H9 (cell line): Measurements from ENCODE around the gene RBP2. TPM values are rescaled to one million over a fixed set of nuclear protein-coding genes. Genes with fewer than 3 reads are reported as not detected.

Experiments used
- DNase-seq: peaks from one replicate; pipeline ENCODE4 v3.0.0-alpha.2; 2017
- H2AFZ ChIP-seq: one replicate; pipeline ENCODE4 v1.6.1; 2013; ENCODE audit warnings: mild to moderate bottlenecking, low read length, control low read depth, moderate library complexity
- H2AK5ac ChIP-seq: 2 replicates; pipeline ENCODE4 v1.6.1; 2013; ENCODE audit warnings: low read length, control low read depth, mixed read lengths; ENCODE audit not compliant: insufficient read length
- H2BK120ac ChIP-seq: one replicate; pipeline ENCODE4 v1.6.1; 2013; ENCODE audit warnings: low read depth, mild to moderate bottlenecking, low read length, control low read depth, inconsistent platforms; ENCODE audit not compliant: poor library complexity, severe bottlenecking
- H2BK12ac ChIP-seq: 2 replicates; pipeline ENCODE4 v1.6.1; 2013; ENCODE audit warnings: low read length, control low read depth, mixed read lengths, low read depth; ENCODE audit not compliant: insufficient read length
- H2BK15ac ChIP-seq: 2 replicates; pipeline ENCODE4 v1.6.1; 2013; ENCODE audit warnings: low read depth, low read length, control low read depth
- H2BK20ac ChIP-seq: one replicate; pipeline ENCODE4 v1.6.1; 2013; ENCODE audit warnings: low read depth, mild to moderate bottlenecking, low read length, control low read depth, inconsistent platforms; ENCODE audit not compliant: poor library complexity, severe bottlenecking
- H2BK5ac ChIP-seq: 2 replicates; pipeline ENCODE4 v1.6.1; 2013; ENCODE audit warnings: low read length, control low read depth, mixed read lengths; ENCODE audit not compliant: insufficient read length
- H3K14ac ChIP-seq: 2 replicates; pipeline ENCODE4 v1.6.1; 2013; ENCODE audit warnings: low read length, control low read depth; ENCODE audit not compliant: insufficient read depth
- H3K18ac ChIP-seq: 2 replicates; pipeline ENCODE4 v1.6.1; 2013; ENCODE audit warnings: low read depth, mild to moderate bottlenecking, mixed read lengths, low read length, control low read depth; ENCODE audit not compliant: insufficient read length
- H3K23ac ChIP-seq: 2 replicates; pipeline ENCODE4 v1.6.1; 2013; ENCODE audit warnings: low read length, control low read depth, mixed read lengths, low read depth; ENCODE audit not compliant: insufficient read length
- H3K23me2 ChIP-seq: 2 replicates; pipeline ENCODE4 v1.6.1; 2013; ENCODE audit warnings: low read depth, mild to moderate bottlenecking, mixed read lengths, low read length, control low read depth; ENCODE audit not compliant: insufficient read length, poor library complexity, severe bottlenecking
- H3K27ac ChIP-seq: 2 replicates; pipeline ENCODE4 v1.5.1; 2013; ENCODE audit warnings: low read length, control low read depth, mixed read lengths, low read depth; ENCODE audit not compliant: insufficient read length
- H3K27me3 ChIP-seq: 2 replicates; pipeline ENCODE4 v1.6.1; 2013; ENCODE audit warnings: low read length, control low read depth, inconsistent platforms; ENCODE audit not compliant: insufficient read depth
- H3K4ac ChIP-seq: 2 replicates; pipeline ENCODE4 v1.6.1; 2013; ENCODE audit warnings: low read depth, mild to moderate bottlenecking, control low read depth, inconsistent platforms, low read length, moderate library complexity
- H3K4me1 ChIP-seq: 2 replicates; pipeline ENCODE4 v1.6.1; 2013; ENCODE audit warnings: low read length, control low read depth, inconsistent platforms; ENCODE audit not compliant: insufficient read depth
- H3K4me2 ChIP-seq: 2 replicates; pipeline ENCODE4 v1.6.1; 2013; ENCODE audit warnings: low read length, control low read depth, mixed read lengths; ENCODE audit not compliant: insufficient read length, insufficient read depth
- H3K56ac ChIP-seq: 2 replicates; pipeline ENCODE4 v1.6.1; 2013; ENCODE audit warnings: low read depth, mild to moderate bottlenecking, mixed read lengths, low read length, control low read depth; ENCODE audit not compliant: insufficient read length
- H3K79me1 ChIP-seq: 2 replicates; pipeline ENCODE4 v1.6.1; 2013; ENCODE audit warnings: low read depth, mild to moderate bottlenecking, moderate library complexity, low read length, control low read depth, inconsistent platforms; ENCODE audit not compliant: insufficient read depth, poor library complexity, severe bottlenecking
- H3K79me2 ChIP-seq: 2 replicates; pipeline ENCODE4 v1.6.1; 2013; ENCODE audit warnings: low read length, control low read depth, inconsistent platforms; ENCODE audit not compliant: insufficient read depth
- H3K9ac ChIP-seq: 2 replicates; pipeline ENCODE4 v1.6.1; 2013; ENCODE audit warnings: low read length, control low read depth, mixed read lengths; ENCODE audit not compliant: insufficient read length; ENCODE audit errors: extremely low read depth
- H3K9me3 ChIP-seq: one replicate; pipeline ENCODE4 v1.6.1; 2013; ENCODE audit warnings: low read depth, low read length, inconsistent platforms; ENCODE audit not compliant: control insufficient read depth
- H3T11ph ChIP-seq: one replicate; pipeline ENCODE4 v1.6.1; 2013; ENCODE audit warnings: mild to moderate bottlenecking, low read length, control low read depth, inconsistent platforms
- H4K20me1 ChIP-seq: one replicate; pipeline ENCODE4 v1.6.1; 2013; ENCODE audit not compliant: control insufficient read depth, insufficient read length, insufficient read depth
- H4K5ac ChIP-seq: 2 replicates; pipeline ENCODE4 v1.6.1; 2013; ENCODE audit warnings: low read depth, mild to moderate bottlenecking, mixed read lengths, low read length, control low read depth; ENCODE audit not compliant: insufficient read length
- H4K8ac ChIP-seq: replicated peaks from 2 replicates; pipeline ENCODE4 v1.6.1; 2013; ENCODE audit warnings: low read length, control low read depth, mixed read lengths, low read depth; ENCODE audit not compliant: insufficient read length
- H4K91ac ChIP-seq: 2 replicates; pipeline ENCODE4 v1.6.1; 2013; ENCODE audit warnings: low read depth, mild to moderate bottlenecking, moderate library complexity, mixed read lengths, low read length, control low read depth; ENCODE audit not compliant: insufficient read length
- H3K27ac Mint-ChIP-seq, 3 experiments: 2 replicates in 2 of 3; 3 replicates in 1 of 3; pipeline ENCODE4 v1.8.0; 2020 to 2021; ENCODE audit warnings: mixed read lengths in 3 of 3, mild to moderate bottlenecking in 1 of 3, moderate library complexity in 1 of 3
- H3K27me3 Mint-ChIP-seq: 2 replicates; pipeline ENCODE4 v1.8.0; 2021; ENCODE audit warnings: low read depth, mild to moderate bottlenecking, moderate library complexity, mixed read lengths
- H3K36me3 Mint-ChIP-seq, 3 experiments: 2 replicates in 2 of 3; 3 replicates in 1 of 3; pipeline ENCODE4 v1.8.0; 2020 to 2021; ENCODE audit warnings: low read depth in 3 of 3, mixed read lengths in 3 of 3; ENCODE audit not compliant: insufficient read depth in 1 of 3
- H3K4me1 Mint-ChIP-seq, 2 experiments: 2 replicates each; pipeline ENCODE4 v1.8.0; 2020; ENCODE audit warnings: mixed read lengths in 2 of 2
- H3K4me3 Mint-ChIP-seq, 2 experiments: 2 replicates in 1 of 2; 3 replicates in 1 of 2; pipeline ENCODE4 v1.8.0; 2020 to 2021; ENCODE audit warnings: mild to moderate bottlenecking in 2 of 2, mixed read lengths in 2 of 2, moderate library complexity in 1 of 2
- H3K9me3 Mint-ChIP-seq, 2 experiments: 2 replicates in 1 of 2; 3 replicates in 1 of 2; pipeline ENCODE4 v1.8.0; 2020; ENCODE audit warnings: mild to moderate bottlenecking in 2 of 2, mixed read lengths in 2 of 2, moderate library complexity in 1 of 2
- CTCF ChIP-seq: fragments of 200-600 bp; sonication (generic); conservative IDR thresholded peaks from 3 replicates; pipeline ENCODE4 v1.8.0; 2021; ENCODE audit warnings: antibody characterized with exemption, mild to moderate bottlenecking
- WGBS: extraction: QIAGEN DNeasy Blood & Tissue Kit; methylation state at CpG from one replicate; pipeline ENCODE4 v1.1.7; 2013; ENCODE audit warnings: missing lambda C conversion rate, low lambda C conversion rate, mixed read lengths; ENCODE audit not compliant: insufficient read length; ENCODE audit errors: extremely low coverage; 5-methylcytosine and 5-hydroxymethylcytosine counted together
- total RNA-seq: library from RNA; stranded (reverse); gene quantifications from 2 replicates; pipeline ENCODE4 v1.2.1, GENCODE V29; 2021

RBP2 gene
- total RNA-seq, 1 experiment from 2014 or later: not detected

GRCh38 chr3:139427283-139428060 lies 48.8 kb downstream of the RBP2 start:
- peaks cover 0 to 11% (median 0%) of the 10 kb centered on the region in 3 experiments; a peak in 2 of 7 replicates for H3K36me3 Mint-ChIP-seq
- Histone ChIP-seq H4K5ac (no peak overlapping the region), H4K8ac (no peak overlapping the region), H3K4me2 (no peak overlapping the region), H3K23me2 (no peaks in the 10 kb centered on the region), H2AFZ (no peak overlapping the region), H2BK12ac (no peak overlapping the region), H3K9ac (no peak overlapping the region), H3K56ac (no peak overlapping the region), H2BK120ac (no peak overlapping the region), H4K20me1 (no peaks in the 10 kb centered on the region), H2AK5ac (no peak overlapping the region), H2BK20ac (no peak overlapping the region), H2BK5ac (no peak overlapping the region), H3K23ac (no peak overlapping the region), H2BK15ac (no peak overlapping the region), H3K14ac (no peak overlapping the region), H3K18ac (no peak overlapping the region), H4K91ac (no peak overlapping the region), H3K9me3 (no peaks in the 10 kb centered on the region), H3K27ac (no peak overlapping the region), H3K79me1 (no peaks in the 10 kb centered on the region), H3K4me1 (no peaks in the 10 kb centered on the region), H3K4ac (no peak overlapping the region), H3K79me2 (no peaks in the 10 kb centered on the region), H3K27me3 (no peaks in the 10 kb centered on the region), H3T11ph (no peak overlapping the region)
- WGBS: 100% methylated on average over 1 of the region's 7 CpGs
- no peak for DNase-seq
- peak; percentile 90 for TF ChIP-seq CTCF
- no peaks in the 10 kb centered on the region for H3K9me3 Mint-ChIP-seq
- peaks cover 4 to 6% of the 10 kb centered on the region in 2 experiments for H3K4me1 Mint-ChIP-seq
- H3K27me3 Mint-ChIP-seq: no peaks in the 10 kb centered on the region
- no peak overlapping the region for H3K4me3 Mint-ChIP-seq
- H3K27ac Mint-ChIP-seq: no peak overlapping the region
